ENCODE measurements around the gene CEP72.

GRCh38 chr5:606526-607399 lies 5.4 kb upstream of the CEP72 start:
- TF ChIP-seq POLR2A (IDR thresholded peaks at IDR 0.05; ENCODE audit: extremely low read depth, insufficient read length) = no peak
- TF ChIP-seq, protein P1, sequence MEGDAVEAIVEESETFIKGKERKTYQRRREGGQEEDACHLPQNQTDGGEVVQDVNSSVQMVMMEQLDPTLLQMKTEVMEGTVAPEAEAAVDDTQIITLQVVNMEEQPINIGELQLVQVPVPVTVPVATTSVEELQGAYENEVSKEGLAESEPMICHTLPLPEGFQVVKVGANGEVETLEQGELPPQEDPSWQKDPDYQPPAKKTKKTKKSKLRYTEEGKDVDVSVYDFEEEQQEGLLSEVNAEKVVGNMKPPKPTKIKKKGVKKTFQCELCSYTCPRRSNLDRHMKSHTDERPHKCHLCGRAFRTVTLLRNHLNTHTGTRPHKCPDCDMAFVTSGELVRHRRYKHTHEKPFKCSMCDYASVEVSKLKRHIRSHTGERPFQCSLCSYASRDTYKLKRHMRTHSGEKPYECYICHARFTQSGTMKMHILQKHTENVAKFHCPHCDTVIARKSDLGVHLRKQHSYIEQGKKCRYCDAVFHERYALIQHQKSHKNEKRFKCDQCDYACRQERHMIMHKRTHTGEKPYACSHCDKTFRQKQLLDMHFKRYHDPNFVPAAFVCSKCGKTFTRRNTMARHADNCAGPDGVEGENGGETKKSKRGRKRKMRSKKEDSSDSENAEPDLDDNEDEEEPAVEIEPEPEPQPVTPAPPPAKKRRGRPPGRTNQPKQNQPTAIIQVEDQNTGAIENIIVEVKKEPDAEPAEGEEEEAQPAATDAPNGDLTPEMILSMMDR (IDR thresholded peaks at IDR 0.05; ENCODE audit: low read depth, low read length) = no peak
- no peak for TF ChIP-seq MAX (IDR thresholded peaks at IDR 0.05; ENCODE audit: low read depth, low read length)

All from NB4 (cell line).